ENCODE measurements around the gene NHLRC4.

DNA sequence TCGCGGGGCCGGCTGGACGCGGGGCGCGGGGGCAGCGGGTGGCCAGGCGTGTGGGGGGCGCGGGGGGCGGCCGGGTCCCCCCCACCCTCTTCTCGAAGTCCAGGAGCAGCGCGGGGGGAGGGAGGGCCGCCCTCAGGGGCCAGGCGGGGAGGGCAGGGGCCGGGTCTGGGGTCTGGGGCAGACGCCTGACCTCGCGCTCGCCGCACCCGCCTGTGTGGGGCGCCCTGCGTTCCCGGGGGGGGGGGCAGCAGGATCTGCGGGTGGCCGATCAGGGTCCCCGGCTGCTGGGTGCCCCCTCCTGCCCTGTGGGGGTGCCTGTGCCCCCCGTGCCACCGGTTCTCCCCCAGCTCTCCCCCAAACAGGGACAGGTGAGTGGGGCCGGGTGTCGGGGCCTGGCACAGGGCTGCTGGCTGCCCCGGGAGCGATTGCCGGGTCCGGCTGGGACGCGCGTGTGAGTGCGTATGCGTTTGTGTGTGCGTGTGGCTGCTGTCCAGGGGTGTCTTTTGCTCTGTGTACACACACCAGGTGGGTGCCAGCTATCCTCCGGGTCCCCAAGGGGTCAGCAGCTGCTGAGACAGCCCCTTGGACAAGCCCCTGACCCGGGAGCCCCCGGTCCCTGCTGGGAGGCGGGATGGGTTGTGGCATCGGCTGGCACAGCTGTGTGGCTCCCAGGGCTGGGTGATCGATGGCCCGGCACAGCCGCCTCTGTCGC lies 5.9 kb upstream of the NHLRC4 start:
- TF ChIP-seq, protein P1, sequence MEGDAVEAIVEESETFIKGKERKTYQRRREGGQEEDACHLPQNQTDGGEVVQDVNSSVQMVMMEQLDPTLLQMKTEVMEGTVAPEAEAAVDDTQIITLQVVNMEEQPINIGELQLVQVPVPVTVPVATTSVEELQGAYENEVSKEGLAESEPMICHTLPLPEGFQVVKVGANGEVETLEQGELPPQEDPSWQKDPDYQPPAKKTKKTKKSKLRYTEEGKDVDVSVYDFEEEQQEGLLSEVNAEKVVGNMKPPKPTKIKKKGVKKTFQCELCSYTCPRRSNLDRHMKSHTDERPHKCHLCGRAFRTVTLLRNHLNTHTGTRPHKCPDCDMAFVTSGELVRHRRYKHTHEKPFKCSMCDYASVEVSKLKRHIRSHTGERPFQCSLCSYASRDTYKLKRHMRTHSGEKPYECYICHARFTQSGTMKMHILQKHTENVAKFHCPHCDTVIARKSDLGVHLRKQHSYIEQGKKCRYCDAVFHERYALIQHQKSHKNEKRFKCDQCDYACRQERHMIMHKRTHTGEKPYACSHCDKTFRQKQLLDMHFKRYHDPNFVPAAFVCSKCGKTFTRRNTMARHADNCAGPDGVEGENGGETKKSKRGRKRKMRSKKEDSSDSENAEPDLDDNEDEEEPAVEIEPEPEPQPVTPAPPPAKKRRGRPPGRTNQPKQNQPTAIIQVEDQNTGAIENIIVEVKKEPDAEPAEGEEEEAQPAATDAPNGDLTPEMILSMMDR (IDR thresholded peaks at IDR 0.05): no peak
- no peak for TF ChIP-seq POLR2A (IDR thresholded peaks at IDR 0.05)
